GDM1 (cell line): Measurements from ENCODE around the gene PTPRB.

Source experiments
- DNase-seq: peaks from one replicate; lab custom pipeline; 2025; lab: John Stamatoyannopoulos, UW

PTPRB gene

DNA sequence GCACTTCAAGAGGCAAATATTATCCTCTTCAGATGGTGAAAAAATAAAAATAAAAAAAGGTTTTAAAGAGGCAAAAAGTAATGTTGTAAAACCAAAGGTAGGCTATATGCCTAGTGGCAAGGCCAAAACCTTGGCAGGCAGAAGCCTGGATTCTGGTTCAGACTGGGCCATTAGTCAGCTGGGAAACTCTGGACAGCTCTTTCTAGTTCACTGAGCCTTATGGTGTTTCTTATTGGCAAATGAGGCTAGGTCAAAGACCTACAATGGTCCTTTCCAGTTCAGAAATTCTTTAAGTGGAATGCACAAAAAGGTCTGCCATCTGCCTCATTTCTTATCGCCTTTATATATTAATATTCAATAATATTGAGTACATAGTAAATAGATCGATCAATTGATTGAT, 44.6 kb downstream of the PTPRB start:
- no peak for DNase-seq

DNA sequence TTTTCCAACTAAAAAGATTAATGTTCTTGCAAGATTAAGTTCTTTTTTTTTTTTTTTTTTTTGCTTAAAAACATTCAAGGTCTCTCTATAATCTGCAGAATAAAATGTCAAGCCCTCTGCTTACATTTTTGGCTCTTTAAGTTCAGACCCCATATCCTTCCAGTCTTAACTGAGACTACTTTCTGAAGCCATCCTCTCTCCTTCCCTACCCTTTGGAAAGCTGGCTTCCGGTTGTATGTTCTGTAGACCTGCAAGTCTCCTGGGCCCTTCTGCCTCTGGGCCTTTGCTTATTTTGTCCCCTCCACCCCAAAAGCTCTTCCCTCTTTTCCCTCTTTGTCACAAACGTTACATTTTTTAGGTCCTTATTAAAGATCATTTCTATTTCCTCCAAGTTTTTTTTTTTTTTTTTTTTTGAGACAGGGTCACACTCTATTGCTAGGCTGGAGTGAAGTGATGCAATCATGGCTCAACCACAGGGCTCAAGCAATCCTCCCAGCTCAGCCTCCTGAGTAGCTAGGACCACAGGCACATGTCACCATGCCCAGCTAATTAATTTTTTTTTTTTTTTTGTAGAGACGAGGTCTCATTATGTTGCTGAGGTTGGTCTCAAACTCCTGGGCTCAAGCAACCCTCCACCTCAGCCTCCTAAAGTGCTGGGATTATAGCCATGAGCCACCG, 46.5 kb downstream of the PTPRB start:
- DNase-seq, result no peak

DNA sequence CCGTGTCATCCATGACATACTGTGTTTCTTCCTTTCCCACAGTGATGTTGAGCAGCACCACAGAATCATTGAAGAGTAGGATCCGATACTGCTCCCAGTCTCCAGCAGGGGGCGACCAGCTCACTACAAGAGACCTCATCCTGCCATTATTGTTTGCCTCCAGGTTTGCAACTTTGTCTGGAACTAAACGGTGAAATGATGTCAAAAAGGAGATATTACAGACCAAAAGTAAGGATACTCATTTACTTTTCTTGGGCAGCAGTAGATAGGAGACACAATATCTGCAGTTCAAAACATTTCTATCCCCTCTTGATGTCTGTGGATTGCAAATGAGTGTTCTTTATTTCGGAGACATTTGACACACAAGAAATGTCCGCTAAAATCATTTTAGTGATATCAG, 47.2 kb downstream of the PTPRB start:
- DNase-seq, result peak; percentile 46

DNA sequence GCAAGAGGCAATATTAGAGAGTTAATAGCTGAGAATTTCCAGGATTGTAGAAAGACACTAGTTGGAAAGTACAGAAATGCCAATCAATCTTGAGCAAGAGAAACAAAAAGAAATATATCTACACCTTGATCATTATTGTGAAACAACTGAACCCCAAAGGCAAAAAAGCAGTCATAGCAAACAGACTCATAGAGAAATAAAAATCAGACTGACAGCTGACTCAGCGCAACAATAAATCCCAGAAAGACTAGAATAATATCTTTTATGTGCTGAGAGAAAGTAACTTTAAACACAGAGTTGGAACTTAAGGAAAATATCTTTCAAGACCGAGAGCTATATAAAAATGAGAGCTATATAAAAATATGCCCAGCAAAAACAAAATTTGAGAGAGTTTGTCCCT, 52.9 kb downstream of the PTPRB start:
- DNase-seq, result no peak

DNA sequence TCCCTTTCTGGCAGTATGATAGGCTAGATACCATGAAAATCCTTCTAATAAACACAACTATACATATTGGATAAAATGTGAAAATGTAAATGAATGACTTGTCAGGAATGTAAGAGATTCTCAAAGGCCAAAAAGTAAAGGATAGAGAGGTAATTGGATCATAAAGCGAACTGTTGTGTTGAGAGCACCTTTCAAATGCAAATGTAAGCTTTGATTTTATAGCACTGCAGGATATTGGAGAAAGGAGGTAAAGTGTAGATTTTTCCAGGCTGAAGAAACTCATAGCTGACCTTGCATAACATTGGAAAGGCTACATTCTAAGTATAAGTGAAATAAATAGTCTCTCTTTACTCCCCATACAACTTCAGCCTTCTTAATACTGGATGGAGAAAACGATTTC, 54.0 kb downstream of the PTPRB start:
- DNase-seq, result no peak

DNA sequence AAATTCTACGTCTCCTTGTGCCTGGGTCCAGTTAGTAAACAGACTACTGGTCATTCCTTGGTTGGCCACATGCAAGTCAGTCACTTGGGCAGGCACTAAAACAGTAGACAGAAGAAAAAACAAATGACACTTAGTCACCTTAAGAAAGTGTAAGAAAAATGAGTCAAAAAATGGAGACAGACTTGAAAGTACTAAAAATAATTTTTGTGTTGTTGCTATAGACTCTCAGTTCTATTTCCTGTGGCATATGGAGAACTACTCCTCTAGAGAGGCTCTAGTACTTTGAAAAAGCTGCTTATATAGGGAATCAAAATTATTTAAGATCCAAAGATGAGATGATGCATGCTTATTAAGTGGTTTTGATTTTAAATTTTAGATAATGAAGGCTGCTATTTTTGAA, 56.0 kb downstream of the PTPRB start:
- no peak for DNase-seq

DNA sequence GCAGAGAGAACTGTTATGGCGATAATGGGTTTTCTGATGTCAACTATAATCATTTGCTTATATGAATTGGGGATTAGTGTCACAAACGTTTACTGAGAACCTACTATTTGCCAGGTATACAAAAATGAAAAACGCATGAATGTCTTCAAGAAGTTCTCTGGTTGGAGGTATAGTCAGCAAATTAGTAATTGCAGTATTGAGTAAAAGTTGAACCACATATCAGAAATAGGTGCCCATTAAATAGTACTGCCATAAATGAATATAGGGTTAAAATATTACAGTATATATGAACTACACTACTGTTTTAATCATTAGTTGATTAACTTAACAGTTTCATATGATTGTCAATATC, 60.0 kb downstream of the PTPRB start:
- no peak for DNase-seq

DNA sequence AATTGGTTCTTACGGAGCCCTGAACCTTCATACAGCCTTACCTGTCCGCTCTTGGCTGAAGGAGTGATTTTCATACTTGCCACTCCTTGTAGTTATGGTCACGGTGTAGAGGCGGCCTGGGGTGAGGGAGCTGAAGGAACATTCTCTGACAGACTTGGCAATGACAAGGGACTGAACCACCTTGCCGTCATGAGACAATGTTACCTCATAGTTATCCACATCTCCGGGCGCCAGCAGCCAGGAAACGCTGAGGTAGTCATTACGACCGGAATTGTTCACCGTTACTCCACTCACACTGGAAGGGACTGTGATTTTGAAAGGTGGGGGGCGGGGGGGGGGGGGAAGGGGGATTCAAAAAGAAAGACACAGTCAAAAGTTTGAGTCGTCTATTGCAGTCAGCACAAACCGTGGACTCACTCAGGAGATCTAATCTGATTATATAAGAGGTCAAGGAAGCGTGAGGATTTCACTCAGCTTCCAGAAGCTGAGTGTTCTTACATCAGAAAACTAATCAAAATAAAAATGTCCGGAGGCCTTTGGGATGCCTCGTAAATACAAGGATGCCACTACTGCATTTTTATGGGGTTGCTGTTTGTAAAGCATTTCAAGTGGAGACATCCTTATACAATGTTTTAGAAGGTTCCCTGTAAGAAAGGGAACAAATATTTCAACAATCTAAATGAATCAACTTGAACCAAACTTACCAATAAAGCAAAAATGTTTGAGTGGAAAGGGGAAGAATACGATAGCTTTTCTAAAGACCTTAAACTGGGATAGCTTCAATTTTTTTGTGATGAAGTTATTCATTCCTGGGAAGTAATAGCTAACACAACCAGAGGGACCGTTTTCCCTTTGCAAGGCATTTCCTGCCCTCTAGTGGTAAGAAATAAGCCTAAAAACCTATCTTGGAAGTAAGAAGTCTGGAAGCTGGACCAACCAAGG, 60.6 kb downstream of the PTPRB start:
- peak; percentile 20 for DNase-seq

DNA sequence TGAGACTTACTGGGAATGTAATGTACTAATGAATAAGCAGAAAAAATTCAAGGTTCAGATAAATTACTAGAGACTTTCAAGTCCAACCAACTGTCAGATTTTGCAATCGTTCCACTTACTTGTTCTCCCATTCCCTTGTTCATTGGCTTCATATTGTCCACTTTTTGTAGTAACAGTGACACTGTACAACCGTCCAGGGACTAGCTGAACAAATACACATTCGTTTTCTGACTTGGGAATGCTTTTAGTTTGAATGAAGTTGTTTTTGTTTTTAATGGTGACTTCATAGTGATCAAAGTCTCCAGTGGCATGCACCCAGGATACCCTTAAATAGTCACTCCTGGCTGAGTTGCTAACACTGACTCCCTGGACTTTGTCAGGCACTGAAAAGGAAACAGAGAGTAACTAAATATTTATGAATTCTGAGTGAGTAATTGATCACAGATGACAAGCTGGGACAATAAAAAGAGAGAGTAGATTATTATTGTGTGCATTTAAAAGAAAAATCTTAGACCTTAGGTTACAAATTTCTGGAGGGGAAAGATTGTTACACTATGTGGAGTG, 65.4 kb downstream of the PTPRB start:
- no peak for DNase-seq

DNA sequence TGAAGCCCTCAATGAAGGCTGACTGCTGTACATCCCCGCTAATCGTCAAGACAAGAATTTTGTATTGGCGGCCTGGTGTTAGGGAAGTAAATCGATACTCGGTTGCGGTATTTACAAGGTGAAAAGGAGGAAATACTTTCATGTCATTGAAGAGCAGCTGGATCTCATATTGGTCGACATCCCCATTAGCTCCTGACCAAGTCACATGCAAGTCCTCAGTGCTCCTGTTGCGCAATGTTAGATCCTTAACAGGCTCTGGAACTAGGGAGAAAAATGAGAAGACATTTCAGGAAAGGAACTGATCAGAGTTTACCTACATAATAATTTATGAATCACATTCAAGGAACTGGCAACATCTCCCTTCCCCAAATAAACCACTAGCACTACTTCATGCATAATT, 66.2 kb downstream of the PTPRB start:
- DNase-seq, result no peak

DNA sequence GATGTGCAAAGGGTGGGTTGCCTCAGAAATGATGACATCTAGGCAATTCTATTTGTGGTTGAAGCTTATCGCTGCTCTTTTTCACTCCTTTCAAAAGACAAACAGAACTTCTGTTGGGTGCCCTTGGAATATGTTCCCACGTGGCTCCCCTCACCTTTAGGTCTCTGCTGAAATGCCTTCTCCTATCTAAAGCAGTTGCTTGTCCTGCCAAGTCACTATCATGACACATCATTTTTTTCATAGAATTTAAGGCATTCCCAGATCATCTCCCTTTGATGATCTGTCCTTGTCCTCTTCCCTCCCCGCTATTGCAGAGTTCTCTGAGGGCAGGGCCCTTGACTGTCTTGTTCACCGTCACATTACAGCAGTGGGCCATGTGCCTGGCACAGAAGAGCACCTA, 75.7 kb downstream of the PTPRB start:
- DNase-seq, result no peak

DNA sequence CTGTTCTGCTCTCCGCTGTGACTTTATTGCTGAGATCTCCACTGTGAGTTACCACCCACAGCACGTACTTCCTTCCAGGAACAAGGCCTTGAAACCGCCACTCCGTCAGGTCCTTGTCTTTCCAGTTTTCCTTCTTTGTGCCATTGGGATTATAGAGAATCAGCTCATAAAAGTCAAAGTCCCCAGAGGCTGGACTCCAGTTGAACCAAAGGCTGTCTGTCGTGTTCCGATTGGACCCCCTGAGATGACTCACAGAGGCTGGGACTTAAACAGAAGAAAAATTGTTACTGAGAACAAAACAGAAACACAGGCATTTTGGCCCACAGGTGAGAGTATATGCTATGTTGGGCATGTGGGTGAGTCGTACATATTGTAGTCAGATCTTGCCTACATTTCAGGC, 76.6 kb downstream of the PTPRB start:
- no peak for DNase-seq

DNA sequence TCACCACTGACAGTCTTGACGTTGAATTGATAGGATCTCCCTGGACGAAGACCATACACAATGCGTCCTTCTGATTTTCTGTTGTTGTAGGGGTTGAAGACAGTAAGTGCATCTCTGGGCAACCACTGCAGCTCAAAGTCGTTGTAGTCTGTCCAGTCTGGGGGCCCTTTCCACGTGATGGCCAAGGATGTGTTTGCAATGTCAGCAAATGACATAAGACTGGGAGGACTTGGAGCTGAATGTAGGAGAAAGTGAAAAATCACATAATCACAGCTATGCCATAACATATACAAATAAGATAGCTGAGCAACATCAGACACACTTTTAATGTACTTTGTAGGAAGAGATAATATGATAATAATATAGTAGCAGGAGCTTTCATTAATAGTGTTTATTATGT, 77.8 kb downstream of the PTPRB start:
- DNase-seq, result no peak

DNA sequence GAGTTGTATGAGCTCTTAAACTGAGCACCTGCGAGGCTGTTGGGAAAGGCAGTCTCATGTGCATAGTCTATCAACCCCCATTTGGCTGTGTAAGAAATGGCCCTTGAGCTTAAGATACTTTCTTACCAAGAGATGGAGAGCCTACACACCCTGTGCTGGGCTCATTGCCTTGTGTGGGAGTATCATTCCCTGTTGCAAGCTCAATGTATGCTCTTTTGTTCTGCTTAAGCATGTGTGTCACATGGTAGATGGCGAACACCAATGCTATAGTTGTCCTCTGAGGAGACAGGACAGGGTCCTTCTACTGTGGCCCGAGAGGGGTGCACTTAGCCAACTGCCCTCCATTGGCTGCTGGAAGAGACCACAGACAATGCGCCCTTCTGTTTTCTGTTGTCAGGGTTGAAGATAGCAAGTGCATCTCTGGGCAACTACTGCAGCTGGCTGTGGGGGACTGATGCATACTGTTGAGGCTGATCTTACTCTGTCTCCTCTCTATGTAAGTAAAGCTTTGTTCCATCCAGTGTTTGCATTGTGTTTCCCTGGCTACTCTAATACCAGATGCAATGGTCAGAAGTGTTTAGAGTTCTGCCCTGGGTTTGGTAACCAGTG, 79.5 kb downstream of the PTPRB start:
- no peak for DNase-seq

DNA sequence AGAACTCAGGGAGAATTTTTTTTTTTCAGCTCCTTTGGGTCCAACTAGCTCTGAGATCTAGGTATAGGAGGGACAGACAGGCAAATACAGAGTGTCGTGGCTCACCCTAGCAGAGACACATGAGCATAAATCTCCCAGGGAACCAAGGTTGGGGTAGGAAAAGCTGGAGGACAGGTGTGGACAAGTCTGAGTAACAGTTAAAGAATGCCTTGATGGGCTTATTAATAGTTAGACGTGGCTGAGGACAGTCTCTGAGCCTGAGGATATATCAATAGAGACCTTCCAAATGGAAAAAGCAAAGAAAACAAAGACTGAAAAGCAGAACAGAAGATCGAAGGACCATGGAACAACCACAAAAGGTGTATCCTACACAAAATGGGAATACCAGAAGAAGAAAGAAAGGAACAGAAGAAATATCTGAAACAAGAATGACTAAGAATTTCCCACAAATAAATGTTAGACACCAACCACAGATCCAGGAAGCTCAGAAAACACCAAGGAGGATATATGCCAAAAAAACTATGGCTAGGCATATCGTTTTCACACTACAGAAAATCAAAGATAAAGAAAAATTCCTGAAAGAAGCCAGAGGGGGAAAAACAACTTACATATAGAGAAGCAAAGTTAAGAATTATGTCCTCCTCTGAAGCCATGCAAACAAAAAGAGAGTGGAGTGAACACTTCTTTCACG, 80.9 kb downstream of the PTPRB start:
- DNase-seq, result no peak

DNA sequence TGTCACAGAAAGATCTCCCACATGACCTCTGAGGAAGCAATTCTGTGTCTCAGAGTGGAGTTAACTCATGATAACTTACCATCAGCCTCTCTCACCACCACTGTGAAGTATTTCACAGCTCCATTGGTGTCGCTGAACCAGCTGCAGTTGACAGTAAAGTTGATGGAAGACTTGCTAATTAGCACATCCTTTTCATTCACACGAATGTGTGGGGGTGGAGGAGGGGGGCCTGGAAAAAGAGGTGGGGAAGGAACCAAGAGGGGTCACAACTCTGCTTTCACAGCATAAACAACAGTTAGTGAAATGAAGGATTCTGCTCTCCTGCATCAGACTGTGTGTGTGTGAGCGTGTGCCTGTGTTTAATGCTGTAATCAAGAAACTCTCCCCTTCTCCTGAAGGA, 82.1 kb downstream of the PTPRB start:
- DNase-seq, result no peak

DNA sequence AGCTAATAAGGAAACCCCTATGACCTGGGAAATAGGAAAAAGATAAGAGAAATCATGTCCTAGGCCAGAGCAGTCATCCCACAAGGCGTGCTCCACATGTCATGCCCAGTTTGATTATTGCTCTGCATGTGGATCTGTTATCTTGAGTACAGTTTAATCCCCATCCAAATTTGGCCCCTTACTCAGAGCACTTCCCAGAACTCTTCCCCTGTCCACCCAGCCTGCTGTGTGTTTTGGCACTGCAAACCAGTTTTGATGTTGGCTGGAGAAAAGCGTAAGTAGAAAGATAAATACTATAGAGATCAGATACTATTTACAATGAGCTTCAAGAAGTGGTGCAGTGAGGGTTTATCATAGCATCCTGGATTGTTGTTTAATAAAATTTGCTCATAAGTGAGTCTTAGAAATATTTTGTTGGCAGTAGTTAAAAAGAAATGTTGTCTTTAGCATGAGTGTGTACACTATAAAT, 83.8 kb downstream of the PTPRB start:
- DNase-seq, result no peak

DNA sequence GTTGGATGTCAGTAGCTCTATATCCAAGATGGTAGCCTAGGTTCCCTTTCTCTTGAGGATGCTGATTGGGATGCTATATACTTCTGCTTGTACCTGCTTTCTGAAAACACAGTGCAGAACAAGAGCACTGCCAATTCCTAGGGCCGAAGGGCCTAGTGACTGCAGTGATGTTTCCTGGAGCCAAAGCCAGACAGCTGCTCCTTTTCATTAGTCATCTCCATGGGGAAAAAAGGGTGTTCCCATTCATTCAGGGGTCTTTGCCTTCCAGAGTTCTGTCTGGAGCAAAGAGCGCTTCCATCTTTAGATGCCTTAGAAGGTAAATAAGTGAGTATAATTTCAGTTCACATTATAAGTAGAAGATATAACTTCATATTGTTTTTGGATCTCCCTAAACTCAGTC, 85.5 kb downstream of the PTPRB start:
- no peak for DNase-seq

DNA sequence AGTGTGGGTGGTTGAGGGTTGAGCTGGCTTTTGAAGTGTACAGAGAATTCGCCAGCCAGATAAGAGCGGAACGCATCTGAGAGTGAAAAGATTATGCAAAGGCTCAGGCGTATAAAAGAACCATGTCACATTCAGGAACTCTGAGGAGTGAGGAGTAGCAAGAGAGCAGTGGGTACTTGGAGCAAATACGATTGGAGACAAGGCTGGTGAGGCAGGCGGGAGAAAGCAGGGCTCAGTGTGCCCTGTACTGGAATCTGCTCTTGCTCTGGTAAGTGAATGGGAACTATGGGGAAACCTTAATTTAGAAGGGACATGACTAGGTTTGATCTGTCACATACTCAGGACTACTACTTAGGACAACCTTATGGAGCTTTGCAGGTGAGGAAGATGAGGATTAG, 87.0 kb downstream of the PTPRB start:
- DNase-seq, result no peak

DNA sequence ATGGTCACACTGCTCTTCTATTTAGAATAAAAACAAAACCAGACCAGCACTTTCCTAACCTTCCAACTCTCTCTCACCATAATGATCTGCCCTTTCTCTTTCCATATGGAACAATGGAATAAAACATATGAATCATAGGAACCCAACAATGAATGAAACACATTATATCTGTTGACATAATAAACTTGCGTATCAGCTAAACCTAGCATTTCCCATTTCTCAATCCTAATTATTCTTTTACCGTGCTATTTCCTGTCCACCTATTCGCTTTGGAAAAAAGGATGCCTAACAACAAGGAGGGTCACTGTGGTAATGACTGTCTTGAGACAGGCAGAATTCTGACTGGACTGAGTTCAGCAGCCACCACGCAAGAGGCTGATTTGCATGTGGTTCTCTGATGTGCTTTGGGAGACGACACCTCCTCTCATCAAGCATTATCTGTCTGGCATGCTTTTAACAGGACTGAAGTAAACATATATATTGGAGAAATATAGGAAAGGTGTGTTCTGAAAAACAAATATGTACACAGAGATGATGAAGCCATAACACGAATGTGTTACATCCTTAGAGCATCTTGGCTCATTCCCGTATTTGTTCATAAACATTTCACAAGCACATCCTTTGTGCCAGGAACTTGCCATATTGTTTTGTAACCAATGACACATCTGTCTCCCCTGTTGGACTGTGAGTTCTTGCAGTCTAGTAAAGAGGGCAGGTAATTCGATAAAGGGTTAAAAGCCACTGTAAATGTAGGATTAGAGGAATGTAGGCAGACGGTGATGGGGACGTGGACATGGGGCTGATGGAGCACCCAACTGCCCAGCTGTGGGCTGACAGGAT, 87.7 kb downstream of the PTPRB start:
- no peak for DNase-seq

DNA sequence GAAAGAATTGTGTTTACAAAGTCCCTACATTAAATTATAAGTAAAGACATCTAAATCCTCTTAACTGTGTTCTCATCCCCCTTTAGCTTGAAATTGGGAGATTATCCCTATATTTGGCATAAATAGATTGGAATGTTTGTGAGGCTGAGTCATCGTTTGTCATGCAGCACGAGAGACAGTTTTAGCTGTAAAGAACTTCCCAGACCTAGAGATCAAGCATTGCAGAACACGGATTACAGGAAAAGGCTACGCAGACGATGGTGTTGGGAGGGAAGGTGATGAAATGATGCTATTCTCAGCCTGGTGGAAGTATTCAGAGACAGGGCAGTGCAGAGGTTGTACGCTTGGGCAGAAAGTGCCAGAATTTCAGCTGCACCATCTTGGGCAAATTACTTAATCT, 93.8 kb downstream of the PTPRB start:
- DNase-seq, result no peak
